Endodermal cell (in vitro differentiated cells): ENCODE measurements around the gene NUCB1. TPM values are rescaled to one million over a fixed set of nuclear protein-coding genes. Genes with fewer than 3 reads are reported as not detected.

ENCODE experiments used
- DNase-seq: peaks from one replicate; pipeline ENCODE4 v3.0.0-alpha.2; 2017
- H3K27ac ChIP-seq: 2 replicates; pipeline ENCODE4 v1.5.1; 2013; ENCODE audit warnings: mild to moderate bottlenecking, low read depth, low read length, moderate library complexity
- H3K27me3 ChIP-seq: 2 replicates; pipeline ENCODE4 v1.6.1; 2013; ENCODE audit warnings: mild to moderate bottlenecking, low read length, moderate library complexity; ENCODE audit not compliant: insufficient read depth, control insufficient read depth, poor library complexity, severe bottlenecking
- H3K36me3 ChIP-seq: 2 replicates; pipeline ENCODE4 v1.7.0; 2013; ENCODE audit warnings: mild to moderate bottlenecking, low read length, moderate library complexity; ENCODE audit not compliant: control insufficient read depth, insufficient read depth
- H3K4me1 ChIP-seq: one replicate; pipeline ENCODE4 v1.7.0; 2013; ENCODE audit warnings: low read length; ENCODE audit not compliant: control insufficient read depth, insufficient read depth
- H3K4me3 ChIP-seq: 2 replicates; pipeline ENCODE4 v1.5.1; 2013; ENCODE audit warnings: mild to moderate bottlenecking, low read length, moderate library complexity
- H3K9ac ChIP-seq: 2 replicates; pipeline ENCODE4 v1.6.1; 2013; ENCODE audit warnings: mild to moderate bottlenecking, low read length, moderate library complexity; ENCODE audit not compliant: poor library complexity, severe bottlenecking; ENCODE audit errors: extremely low read depth
- H3K9me3 ChIP-seq: 2 replicates; pipeline ENCODE4 v1.6.1; 2013; ENCODE audit warnings: mild to moderate bottlenecking, low read length, moderate library complexity; ENCODE audit not compliant: control insufficient read depth
- H3K27ac Mint-ChIP-seq: 2 replicates; pipeline ENCODE4 v1.8.0; 2020; ENCODE audit warnings: mixed read lengths
- H3K27me3 Mint-ChIP-seq: 2 replicates; pipeline ENCODE4 v1.8.0; 2021; ENCODE audit warnings: mild to moderate bottlenecking, mixed read lengths; ENCODE audit not compliant: insufficient read depth
- H3K36me3 Mint-ChIP-seq: 2 replicates; pipeline ENCODE4 v1.8.0; 2020; ENCODE audit warnings: low read depth, mixed read lengths
- H3K4me1 Mint-ChIP-seq: 2 replicates; pipeline ENCODE4 v1.8.0; 2020; ENCODE audit warnings: mixed read lengths
- H3K4me3 Mint-ChIP-seq: 2 replicates; pipeline ENCODE4 v1.8.0; 2020; ENCODE audit warnings: mild to moderate bottlenecking, moderate library complexity, mixed read lengths
- H3K9me3 Mint-ChIP-seq: 2 replicates; pipeline ENCODE4 v1.8.0; 2020; ENCODE audit warnings: mild to moderate bottlenecking, mixed read lengths
- CTCF ChIP-seq: fragments of 200-600 bp; sonication (generic); conservative IDR thresholded peaks from 2 replicates; pipeline ENCODE4 v1.5.0; 2021; ENCODE audit warnings: antibody characterized with exemption, mild to moderate bottlenecking
- WGBS, 2 experiments: methylation state at CpG; one replicate each; pipeline versions ENCODE4 v1.1.5 to v1.1.7; 2013; ENCODE audit warnings: missing lambda C conversion rate in 2 of 2, mixed read lengths in 1 of 2; ENCODE audit not compliant: insufficient coverage in 1 of 2, insufficient read length in 1 of 2; 5-methylcytosine and 5-hydroxymethylcytosine counted together
- total RNA-seq, 2 donors: library from RNA; stranded (reverse); fragmentation: NEBNext Ultra II Directional in 1 of 2; extraction: Animal tissue kit (Norgen Biotek cat#: 25700) in 1 of 2; gene quantifications; 2 replicates in 1 of 2; 3 replicates in 1 of 2; pipeline ENCODE4 v1.2.1, GENCODE V29; 2021

NUCB1 gene
- total RNA-seq, 2 donors from 2014 or later = 177 to 222 TPM

- Histone ChIP-seq H3K36me3 (no peaks in the 10 kb centered on the region), H3K27me3 (no peaks in the 10 kb centered on the region), H3K4me3 (no peak overlapping the region), H3K9ac (no peak overlapping the region), H3K9me3 (no peaks in the 10 kb centered on the region), H3K4me1 (no peaks in the 10 kb centered on the region), H3K27ac (peak overlapping the region; percentile 73)
- H3K9me3 Mint-ChIP-seq = no peaks in the 10 kb centered on the region
- H3K27ac Mint-ChIP-seq = no peak overlapping the region
- no peak for DNase-seq
- H3K4me1 Mint-ChIP-seq = peaks cover 16% of the 10 kb centered on the region
- H3K4me3 Mint-ChIP-seq = no peak overlapping the region
- no peak for TF ChIP-seq CTCF
- WGBS, 2 experiments = 85 to 93% methylated on average over 2 to 6 of the region's 6 CpGs
- no peaks in the 10 kb centered on the region for H3K27me3 Mint-ChIP-seq
- no peaks in the 10 kb centered on the region for H3K36me3 Mint-ChIP-seq
These were observed 33.4 kb upstream of the NUCB1 start for GRCh38 chr19:48866692-48867091.

- H3K9ac ChIP-seq = no peak overlapping the region
- H3K9me3 Mint-ChIP-seq = no peaks in the 10 kb centered on the region
- H3K27ac ChIP-seq = peak overlapping the region; percentile 73
- no peaks in the 10 kb centered on the region for H3K36me3 ChIP-seq
- no peaks in the 10 kb centered on the region for H3K36me3 Mint-ChIP-seq
- no peak for TF ChIP-seq CTCF
- H3K4me1 Mint-ChIP-seq = peaks cover 16% of the 10 kb centered on the region
- WGBS, 2 experiments = 91 to 93% methylated on average over 11 to 14 of the region's 14 CpGs
- H3K27ac Mint-ChIP-seq = no peak overlapping the region
- no peak overlapping the region for H3K4me3 Mint-ChIP-seq
- no peaks in the 10 kb centered on the region for H3K27me3 ChIP-seq
- no peaks in the 10 kb centered on the region for H3K27me3 Mint-ChIP-seq
- no peaks in the 10 kb centered on the region for H3K4me1 ChIP-seq
- no peaks in the 10 kb centered on the region for H3K9me3 ChIP-seq
- DNase-seq = no peak
- no peak overlapping the region for H3K4me3 ChIP-seq
These were observed 32.9 kb upstream of the NUCB1 start for GRCh38 chr19:48867123-48867745.

GRCh38 chr19:48867746-48868113 lies 32.4 kb upstream of the NUCB1 start:
- 78 to 86% methylated on average over 4 to 7 of the region's 7 CpGs for WGBS, 2 experiments
- TF ChIP-seq CTCF = no peak
- Histone ChIP-seq H3K36me3 (no peaks in the 10 kb centered on the region), H3K27ac (peak overlapping the region; percentile 75), H3K9ac (no peak overlapping the region), H3K9me3 (no peaks in the 10 kb centered on the region), H3K4me1 (no peaks in the 10 kb centered on the region), H3K27me3 (no peaks in the 10 kb centered on the region), H3K4me3 (no peak overlapping the region)
- Mint-ChIP-seq H3K4me3 (no peak overlapping the region), H3K27ac (no peak overlapping the region), H3K4me1 (peaks cover 16% of the 10 kb centered on the region), H3K36me3 (no peaks in the 10 kb centered on the region), H3K27me3 (no peaks in the 10 kb centered on the region), H3K9me3 (no peaks in the 10 kb centered on the region)
- DNase-seq = no peak
